Keratinocyte (primary cell): ENCODE data around the gene GALNT9. TPM values are rescaled to one million over a fixed set of nuclear protein-coding genes. Genes with fewer than 3 reads are reported as not detected.

Experiments used
- DNase-seq: peaks from one replicate; pipeline ENCODE4 v3.0.0-alpha.2; 2011; ENCODE audit warnings: low read depth, missing footprints, low spot score
- FAIRE-seq: peaks from 2 replicates; lab custom pipeline; 2011; peaks lifted over from hg19 to GRCh38; lab: Jason Lieb, UNC
- H2AFZ ChIP-seq: 2 replicates; pipeline ENCODE4 v1.6.0; 2012; ENCODE audit warnings: low read length, control low read depth, inconsistent platforms; ENCODE audit not compliant: control insufficient read depth
- H3K27ac ChIP-seq: 2 replicates; pipeline ENCODE4 v1.5.1; 2011; ENCODE audit warnings: low read length; ENCODE audit not compliant: control insufficient read depth, insufficient read depth
- H3K27me3 ChIP-seq: 3 replicates; pipeline ENCODE4 v1.6.0; 2011; ENCODE audit warnings: low read length; ENCODE audit not compliant: control insufficient read depth, insufficient read depth; ENCODE audit errors: extremely low read depth
- H3K36me3 ChIP-seq, 2 experiments: 2 replicates in 1 of 2; 3 replicates in 1 of 2; pipeline ENCODE4 v1.5.1; 2011; ENCODE audit warnings: low read length in 2 of 2, mild to moderate bottlenecking in 1 of 2; ENCODE audit not compliant: control insufficient read depth in 2 of 2, insufficient read depth in 2 of 2; ENCODE audit errors: extremely low read depth in 1 of 2
- H3K4me1 ChIP-seq: 3 replicates; pipeline ENCODE4 v1.5.1; 2011; ENCODE audit warnings: low read length; ENCODE audit not compliant: control insufficient read depth, insufficient read depth; ENCODE audit errors: extremely low read depth
- H3K4me2 ChIP-seq: 3 replicates; pipeline ENCODE4 v1.6.0; 2011; ENCODE audit warnings: low read depth, low read length; ENCODE audit not compliant: control insufficient read depth, insufficient read depth; ENCODE audit errors: extremely low read depth
- H3K4me3 ChIP-seq, 3 experiments: fragments of 200-600 bp in 1 of 3; sonication (generic) in 1 of 3; 2 replicates in 2 of 3; 3 replicates in 1 of 3; pipeline ENCODE4 v1.5.1; 2011 to 2016; ENCODE audit warnings: low read length in 3 of 3, mild to moderate bottlenecking in 3 of 3, control low read depth in 2 of 3, inconsistent platforms in 1 of 3, low read depth in 1 of 3, mixed read lengths in 1 of 3, mixed run types in 1 of 3, moderate library complexity in 1 of 3; ENCODE audit not compliant: control insufficient read depth in 2 of 3, insufficient read depth in 2 of 3; ENCODE audit errors: extremely low read depth in 1 of 3
- H3K79me2 ChIP-seq: 2 replicates; pipeline ENCODE4 v1.6.0; 2012; ENCODE audit warnings: low read length; ENCODE audit not compliant: control insufficient read depth, insufficient read depth
- H3K9ac ChIP-seq: 3 replicates; pipeline ENCODE4 v1.6.0; 2011; ENCODE audit warnings: low read length; ENCODE audit not compliant: control insufficient read depth, insufficient read depth; ENCODE audit errors: extremely low read depth
- H3K9me1 ChIP-seq: 3 replicates; pipeline ENCODE4 v1.6.0; 2011; ENCODE audit warnings: low read length; ENCODE audit not compliant: control insufficient read depth, insufficient read depth; ENCODE audit errors: extremely low read depth
- H3K9me3 ChIP-seq: 2 replicates; pipeline ENCODE4 v1.5.1; 2012; ENCODE audit warnings: low read depth, low read length; ENCODE audit not compliant: control insufficient read depth
- H4K20me1 ChIP-seq: 3 replicates; pipeline ENCODE4 v1.6.0; 2011; ENCODE audit warnings: low read length; ENCODE audit not compliant: control insufficient read depth, insufficient read depth; ENCODE audit errors: extremely low read depth
- CTCF ChIP-seq, 3 experiments: IDR thresholded peaks in 1 of 3; conservative IDR thresholded peaks in 1 of 3; optimal IDR thresholded peaks in 1 of 3; 2 replicates in 2 of 3; 3 replicates in 1 of 3; pipeline versions ENCODE3 to v1.5.1; 2011; ENCODE audit warnings: low read length in 3 of 3, mild to moderate bottlenecking in 3 of 3, moderate library complexity in 2 of 3, control low read depth in 1 of 3, inconsistent platforms in 1 of 3; ENCODE audit not compliant: insufficient read depth in 2 of 3; ENCODE audit errors: extremely low read depth in 1 of 3
- EZH2 ChIP-seq: IDR thresholded peaks from one replicate; pipeline ENCODE4 v1.6.1; 2012; ENCODE audit warnings: inconsistent platforms, mild to moderate bottlenecking, low read length, moderate library complexity
- dilution Hi-C: fragments of 300-500 bp; cut with MboI; formaldehyde crosslinking; loops from one replicate; pipeline ENCODE4 v1.7.0; 2020; ENCODE audit warnings: low sequenced_read_pairs; ENCODE audit not compliant: extremely low pct_ligation_motif_present
- polyA plus RNA-seq, 5 experiments: library from polyadenylated mRNA; depleted of rRNA in 3 of 5; stranded (reverse) in 3 of 5; stranded (forward) in 1 of 5; unstranded in 1 of 5; fragments of >200 nt; gene quantifications; 1 replicate in 1 of 5; 2 replicates in 3 of 5; 3 replicates in 1 of 5; pipeline versions ENCODE4 v1.2.1 to v1.2.3, GENCODE V29; 2011 to 2012; ENCODE audit warnings: missing spikeins in 2 of 5, low read depth in 1 of 5, low replicate concordance in 1 of 5

GALNT9 gene
- polyA plus RNA-seq, 1 donor (not counting 4 experiments of a cell fraction or from before 2014, with no cell fraction given): not detected

- H4K20me1 ChIP-seq: no peaks in the 10 kb centered on the region
- H3K9me3 ChIP-seq: peaks cover 5% of the 10 kb centered on the region
- H3K4me1 ChIP-seq: no peaks in the 10 kb centered on the region
- no peak for DNase-seq
- FAIRE-seq: no peak
- no peak overlapping the region for H3K4me3 ChIP-seq
- H2AFZ ChIP-seq: no peak overlapping the region
- H3K79me2 ChIP-seq: no peaks in the 10 kb centered on the region
- no peak overlapping the region for H3K9ac ChIP-seq
- dilution Hi-C loops: no loop called here
- no peak overlapping the region for H3K4me2 ChIP-seq
- H3K27ac ChIP-seq: no peak overlapping the region
- no peaks in the 10 kb centered on the region for H3K27me3 ChIP-seq
- H3K9me1 ChIP-seq: no peaks in the 10 kb centered on the region
- no peak for TF ChIP-seq EZH2
- TF ChIP-seq CTCF (optimal IDR thresholded peaks at IDR 0.05 in 1 of 3, IDR thresholded peaks at IDR 0.05 in 1 of 3, conservative IDR thresholded peaks at IDR 0.05 in 1 of 3; ENCODE audit: extremely low read depth in 1 of 3, insufficient read depth in 2 of 3, low read length in 3 of 3): no peak
- H3K36me3 ChIP-seq: no peaks in the 10 kb centered on the region
Measured at GRCh38 chr12:132236129-132236929, 93.1 kb downstream of the GALNT9 start.

GRCh38 chr12:132235116-132235820 is 94.1 kb downstream of the GALNT9 start:
- Histone ChIP-seq H3K36me3 (no peaks in the 10 kb centered on the region), H3K9ac (no peak overlapping the region), H3K9me1 (no peaks in the 10 kb centered on the region), H3K27ac (no peak overlapping the region), H2AFZ (no peak overlapping the region), H3K4me1 (no peaks in the 10 kb centered on the region), H4K20me1 (no peaks in the 10 kb centered on the region), H3K4me2 (no peak overlapping the region), H3K9me3 (peaks cover 5% of the 10 kb centered on the region), H3K4me3 (no peak overlapping the region), H3K27me3 (no peaks in the 10 kb centered on the region), H3K79me2 (no peaks in the 10 kb centered on the region)
- FAIRE-seq (no peak), DNase-seq (no peak)
- dilution Hi-C loops: no loop called here
- no peak for TF ChIP-seq EZH2
- TF ChIP-seq CTCF (optimal IDR thresholded peaks at IDR 0.05 in 1 of 3, IDR thresholded peaks at IDR 0.05 in 1 of 3, conservative IDR thresholded peaks at IDR 0.05 in 1 of 3; ENCODE audit: extremely low read depth in 1 of 3, insufficient read depth in 2 of 3, low read length in 3 of 3): no peak
